Thymus (tissue), 11 donors: ENCODE measurements around the gene WDR90. TPM values are rescaled to one million over a fixed set of nuclear protein-coding genes. Genes with fewer than 3 reads are reported as not detected.

Experiments used
- DNase-seq, 9 donors: peaks; one replicate each; pipeline ENCODE4 v3.0.0-alpha.2; 2013; ENCODE audit warnings: low spot score in 9 of 9, low read depth in 6 of 9, missing footprints in 1 of 9
- H3K27ac ChIP-seq, 2 donors: one replicate each; pipeline ENCODE4 v1.5.1; 2013; ENCODE audit warnings: control low read depth in 1 of 2, low read depth in 1 of 2, low read length in 1 of 2, mild to moderate bottlenecking in 1 of 2, moderate library complexity in 1 of 2
- H3K27me3 ChIP-seq, 2 donors: one replicate each; pipeline ENCODE4 v1.5.1; 2013; ENCODE audit warnings: low read length in 1 of 2; ENCODE audit not compliant: control insufficient read depth in 2 of 2, insufficient read depth in 1 of 2
- H3K36me3 ChIP-seq, 2 donors: one replicate each; pipeline ENCODE4 v1.5.1; 2013; ENCODE audit warnings: low read length in 1 of 2, mild to moderate bottlenecking in 1 of 2, moderate library complexity in 1 of 2; ENCODE audit not compliant: control insufficient read depth in 2 of 2, insufficient read depth in 2 of 2
- H3K4me1 ChIP-seq, 2 donors: one replicate each; pipeline ENCODE4 v1.5.1; 2013; ENCODE audit warnings: low read length in 2 of 2; ENCODE audit not compliant: control insufficient read depth in 2 of 2, insufficient read depth in 2 of 2
- H3K4me3 ChIP-seq, 2 donors: one replicate each; pipeline ENCODE4 v1.5.1; 2013; ENCODE audit warnings: low read length in 2 of 2, control low read depth in 1 of 2, mild to moderate bottlenecking in 1 of 2
- H3K9me3 ChIP-seq, 2 donors: one replicate each; pipeline ENCODE4 v1.5.1; 2013; ENCODE audit warnings: low read length in 1 of 2, mild to moderate bottlenecking in 1 of 2; ENCODE audit not compliant: control insufficient read depth in 2 of 2, insufficient read depth in 1 of 2
- WGBS: extraction: QIAGEN DNeasy Blood & Tissue Kit; methylation state at CpG from one replicate; pipeline ENCODE4 v1.1.7; 2013; 5-methylcytosine and 5-hydroxymethylcytosine counted together
- polyA plus RNA-seq: library from polyadenylated mRNA; stranded (reverse); fragments of 200-250 nt; gene quantifications from one replicate; pipeline ENCODE4 v1.2.3, GENCODE V29; 2013
- total RNA-seq: library from RNA; stranded (reverse); fragments of 120-200 nt; gene quantifications from one replicate; pipeline ENCODE4 v1.2.4, GENCODE V29; 2013
- donor health status: healthy.

Gene WDR90
- total and polyA plus RNA-seq, 2 donors = 10.1 to 22.6 TPM

GRCh38 chr16:652454-653305 is 3.5 kb downstream of the WDR90 start:
- WGBS = 95% methylated on average over 28 of the region's 28 CpGs
- H3K36me3 ChIP-seq = peaks cover 14 to 42% of the 10 kb centered on the region in 2 donors
- peaks cover 16 to 18% of the 10 kb centered on the region in 2 donors for H3K4me1 ChIP-seq
- no peak for DNase-seq
- no peak overlapping the region for H3K4me3 ChIP-seq
- H3K27ac ChIP-seq = no peak overlapping the region
- no peaks in the 10 kb centered on the region for H3K9me3 ChIP-seq
- no peaks in the 10 kb centered on the region for H3K27me3 ChIP-seq

- no peaks in the 10 kb centered on the region for H3K27me3 ChIP-seq
- no peak for DNase-seq
- peaks cover 17 to 55% of the 10 kb centered on the region in 2 donors for H3K36me3 ChIP-seq
- H3K9me3 ChIP-seq = no peaks in the 10 kb centered on the region
- peaks cover 5 to 10% of the 10 kb centered on the region in 2 donors for H3K4me1 ChIP-seq
- 97% methylated on average over 12 of the region's 12 CpGs for WGBS
- no peak overlapping the region for H3K27ac ChIP-seq
- no peak overlapping the region for H3K4me3 ChIP-seq
These were observed 4.9 kb downstream of the WDR90 start for GRCh38 chr16:654034-654433.

GRCh38 chr16:657487-657886 is 8.3 kb downstream of the WDR90 start:
- Histone ChIP-seq H3K4me3 (no peak overlapping the region), H3K36me3 (peaks cover 16 to 54% of the 10 kb centered on the region in 2 donors), H3K9me3 (no peaks in the 10 kb centered on the region), H3K27me3 (no peaks in the 10 kb centered on the region), H3K27ac (no peak overlapping the region), H3K4me1 (no peaks in the 10 kb centered on the region)
- 96% methylated on average over 22 of the region's 22 CpGs for whole genome bisulfite sequencing
- DNase-seq = no peak

- Histone ChIP-seq H3K9me3 (no peaks in the 10 kb centered on the region), H3K4me3 (no peak overlapping the region), H3K27ac (no peak overlapping the region), H3K27me3 (no peaks in the 10 kb centered on the region), H3K36me3 (peaks cover 17 to 50% of the 10 kb centered on the region in 2 donors), H3K4me1 (no peaks in the 10 kb centered on the region)
- WGBS = 97% methylated on average over 35 of the region's 35 CpGs
- DNase-seq = no peak
These were observed 9.8 kb downstream of the WDR90 start for GRCh38 chr16:658679-659571.

- WGBS = 95% methylated on average over 20 of the region's 20 CpGs
- Histone ChIP-seq H3K27ac (no peak overlapping the region), H3K9me3 (no peaks in the 10 kb centered on the region), H3K4me3 (no peak overlapping the region), H3K27me3 (no peaks in the 10 kb centered on the region), H3K4me1 (no peaks in the 10 kb centered on the region), H3K36me3 (peaks cover 17 to 50% of the 10 kb centered on the region in 2 donors)
- no peak for DNase-seq
These were observed 10.5 kb downstream of the WDR90 start for GRCh38 chr16:659618-660017.

- H3K27me3 ChIP-seq = no peaks in the 10 kb centered on the region
- DNase-seq = no peak
- no peaks in the 10 kb centered on the region for H3K4me1 ChIP-seq
- H3K4me3 ChIP-seq = no peak overlapping the region
- H3K9me3 ChIP-seq = no peaks in the 10 kb centered on the region
- WGBS = 73% methylated on average over 6 of the region's 6 CpGs
- peaks cover 17 to 46% of the 10 kb centered on the region in 2 donors for H3K36me3 ChIP-seq
- H3K27ac ChIP-seq = no peak overlapping the region
These were observed 10.9 kb downstream of the WDR90 start for GRCh38 chr16:660132-660458.

GRCh38 chr16:660459-661183 is 11.5 kb downstream of the WDR90 start:
- H3K4me3 ChIP-seq = no peak overlapping the region
- DNase-seq = no peak
- H3K27me3 ChIP-seq = no peaks in the 10 kb centered on the region
- H3K9me3 ChIP-seq = no peaks in the 10 kb centered on the region
- H3K4me1 ChIP-seq = no peaks in the 10 kb centered on the region
- peaks cover 17 to 40% of the 10 kb centered on the region in 2 donors for H3K36me3 ChIP-seq
- WGBS = 50% methylated on average over 38 of the region's 43 CpGs
- no peak overlapping the region for H3K27ac ChIP-seq

- DNase-seq = no peak
- H3K27ac ChIP-seq = no peak overlapping the region
- H3K9me3 ChIP-seq = no peaks in the 10 kb centered on the region
- WGBS = 88% methylated on average over 35 of the region's 35 CpGs
- H3K36me3 ChIP-seq = peaks cover 16 to 34% of the 10 kb centered on the region in 2 donors
- no peak overlapping the region for H3K4me3 ChIP-seq
- H3K27me3 ChIP-seq = no peaks in the 10 kb centered on the region
- no peaks in the 10 kb centered on the region for H3K4me1 ChIP-seq
These were observed 12.1 kb downstream of the WDR90 start for GRCh38 chr16:661184-661821.
